IMR-90 (cell line): ENCODE data around the gene RPL36. TPM values are rescaled to one million over a fixed set of nuclear protein-coding genes. Genes with fewer than 3 reads are reported as not detected.

Source experiments
- ATAC-seq: fragments of 200-7000 bp; cut with Tn5 transposase; 2 replicates; pipeline ENCODE4 v1.9.1; 2020; ENCODE audit warnings: low read depth, mild to moderate bottlenecking, moderate library complexity
- BruUV-seq: library from RNA; stranded (reverse); fragments of 400-500 nt; replicated peaks from 2 replicates; lab custom pipeline; 2021; lab: Mats Ljungman, UMichigan
- CTCF ChIA-PET: fragments of 300-600 bp; formaldehyde crosslinking; extraction: SDS; loops from one replicate; lab custom pipeline; 2021; ENCODE audit warnings: antibody characterized with exemption; lab: Yijun Ruan, JAX
- POLR2A ChIA-PET: fragments of 300-600 bp; sonication (Branson Sonifier 250); formaldehyde crosslinking; loops from one replicate; lab custom pipeline; 2022; ENCODE audit warnings: antibody characterized with exemption; ENCODE audit not compliant: unreplicated experiment; lab: Charles Lee
- DNase-seq: peaks from one replicate; pipeline ENCODE4 v3.0.0; 2013
- H2AFZ ChIP-seq: replicated peaks from 2 replicates; pipeline ENCODE3; 2013; ENCODE audit warnings: low read length, mild to moderate bottlenecking; ENCODE audit not compliant: poor library complexity
- H2AK5ac ChIP-seq: 2 replicates; pipeline ENCODE4 v1.6.1; 2013; ENCODE audit warnings: low read depth, low read length, inconsistent platforms
- H2AK9ac ChIP-seq: replicated peaks from 2 replicates; pipeline ENCODE3; 2013; ENCODE audit warnings: mild to moderate bottlenecking, low read depth, low read length, moderate library complexity; ENCODE audit not compliant: poor library complexity
- H2BK120ac ChIP-seq: 2 replicates; pipeline ENCODE4 v1.6.1; 2013; ENCODE audit warnings: low read depth, low read length, inconsistent platforms
- H2BK15ac ChIP-seq: 3 replicates; pipeline ENCODE4 v1.6.1; 2013; ENCODE audit warnings: low read depth, low read length, inconsistent platforms
- H2BK20ac ChIP-seq: 2 replicates; pipeline ENCODE4 v1.6.1; 2013; ENCODE audit warnings: low read depth, mild to moderate bottlenecking, inconsistent platforms, low read length, moderate library complexity
- H2BK5ac ChIP-seq: 2 replicates; pipeline ENCODE4 v1.6.1; 2013; ENCODE audit warnings: mild to moderate bottlenecking, low read depth, low read length, inconsistent platforms; ENCODE audit not compliant: poor library complexity, severe bottlenecking
- H3K14ac ChIP-seq: replicated peaks from 2 replicates; pipeline ENCODE4 v1.6.1; 2013; ENCODE audit warnings: low read depth, low read length, inconsistent platforms
- H3K18ac ChIP-seq: 2 replicates; pipeline ENCODE4 v1.6.1; 2013; ENCODE audit warnings: low read depth, low read length, control low read depth
- H3K23ac ChIP-seq: 2 replicates; pipeline ENCODE4 v1.6.1; 2013; ENCODE audit warnings: low read depth, low read length, inconsistent platforms
- H3K27ac ChIP-seq: 2 replicates; pipeline ENCODE4 v1.5.1; 2013; ENCODE audit warnings: mild to moderate bottlenecking, control low read depth, low read length; ENCODE audit not compliant: insufficient read depth
- H3K27me3 ChIP-seq: 2 replicates; pipeline ENCODE4 v1.6.1; 2013; ENCODE audit warnings: low read length; ENCODE audit not compliant: control insufficient read depth, insufficient read depth
- H3K36me3 ChIP-seq: 2 replicates; pipeline ENCODE4 v1.6.1; 2013; ENCODE audit warnings: low read length, mixed read lengths; ENCODE audit not compliant: control insufficient read depth, insufficient read depth
- H3K4ac ChIP-seq: 2 replicates; pipeline ENCODE4 v1.6.1; 2013; ENCODE audit warnings: low read depth, low read length, inconsistent platforms
- H3K4me1 ChIP-seq: 2 replicates; pipeline ENCODE4 v1.6.1; 2013; ENCODE audit warnings: low read length, mixed read lengths; ENCODE audit not compliant: control insufficient read depth, insufficient read depth
- H3K4me2 ChIP-seq: 2 replicates; pipeline ENCODE4 v1.6.1; 2013; ENCODE audit warnings: low read depth, mild to moderate bottlenecking, control low read depth, low read length, moderate library complexity
- H3K4me3 ChIP-seq: 2 replicates; pipeline ENCODE4 v1.5.1; 2013; ENCODE audit warnings: low read depth, mild to moderate bottlenecking, control low read depth, low read length, moderate library complexity; ENCODE audit not compliant: insufficient read depth
- H3K56ac ChIP-seq: 2 replicates; pipeline ENCODE4 v1.6.1; 2013; ENCODE audit warnings: low read length, inconsistent platforms; ENCODE audit not compliant: insufficient read depth; ENCODE audit errors: extremely low read depth
- H3K79me1 ChIP-seq, 2 experiments: 2 replicates each; pipeline ENCODE4 v1.6.1; 2013; ENCODE audit warnings: low read length in 2 of 2, inconsistent platforms in 1 of 2, low read depth in 1 of 2
- H3K9ac ChIP-seq: 2 replicates; pipeline ENCODE4 v1.6.1; 2013; ENCODE audit warnings: low read depth, low read length, control low read depth
- H3K9me1 ChIP-seq: 2 replicates; pipeline ENCODE4 v1.6.1; 2013; ENCODE audit warnings: low read length, inconsistent platforms; ENCODE audit not compliant: insufficient read depth
- H3K9me3 ChIP-seq: 2 replicates; pipeline ENCODE4 v1.6.1; 2013; ENCODE audit warnings: low read length; ENCODE audit not compliant: control insufficient read depth, insufficient read depth
- H4K20me1 ChIP-seq: 2 replicates; pipeline ENCODE4 v1.6.1; 2013; ENCODE audit warnings: low read length, inconsistent platforms; ENCODE audit not compliant: insufficient read depth
- H4K5ac ChIP-seq: 2 replicates; pipeline ENCODE4 v1.6.1; 2013; ENCODE audit warnings: mild to moderate bottlenecking, low read depth, low read length, control low read depth
- H4K8ac ChIP-seq, 2 experiments: 2 replicates each; pipeline ENCODE4 v1.6.1; 2013; ENCODE audit warnings: low read depth in 2 of 2, low read length in 2 of 2, control low read depth in 1 of 2, inconsistent platforms in 1 of 2
- H4K91ac ChIP-seq: 2 replicates; pipeline ENCODE4 v1.6.1; 2013; ENCODE audit warnings: low read depth, low read length, inconsistent platforms; ENCODE audit not compliant: insufficient read depth
- BHLHE40 ChIP-seq: fragments of 150-350 bp; IDR thresholded peaks from 2 replicates; pipeline ENCODE4 v1.6.1; 2016; ENCODE audit warnings: mild to moderate bottlenecking, low read depth, low read length
- CEBPB ChIP-seq: IDR thresholded peaks from 2 replicates; pipeline ENCODE4 v1.6.1; 2012; ENCODE audit warnings: low read depth, low read length, improper control_type of control experiment
- CHD1 ChIP-seq: IDR thresholded peaks from 2 replicates; pipeline ENCODE4 v1.6.1; 2012; ENCODE audit warnings: low read depth, low read length, improper control_type of control experiment
- FOS ChIP-seq: fragments of 150-350 bp; IDR thresholded peaks from 2 replicates; pipeline ENCODE4 v1.6.1; 2016; ENCODE audit warnings: low read depth, low read length
- MAFK ChIP-seq: IDR thresholded peaks from 2 replicates; pipeline ENCODE4 v1.6.1; 2012; ENCODE audit warnings: low read depth, low read length, improper control_type of control experiment
- MAZ ChIP-seq: IDR thresholded peaks from 2 replicates; pipeline ENCODE4 v1.6.1; 2012; ENCODE audit warnings: low read depth, mild to moderate bottlenecking, low read length, improper control_type of control experiment, moderate library complexity, borderline replicate concordance
- MXI1 ChIP-seq: IDR thresholded peaks from 2 replicates; pipeline ENCODE4 v1.6.1; 2012; ENCODE audit warnings: low read depth, mild to moderate bottlenecking, low read length, moderate library complexity, borderline replicate concordance
- NFE2L2 ChIP-seq: fragments of 150-350 bp; IDR thresholded peaks from 2 replicates; pipeline ENCODE4 v1.6.1; 2016; ENCODE audit warnings: low read depth, mild to moderate bottlenecking, low read length
- POLR2A ChIP-seq: IDR thresholded peaks from 2 replicates; pipeline ENCODE4 v1.6.1; 2012; ENCODE audit warnings: mild to moderate bottlenecking, low read depth, low read length
- RAD21 ChIP-seq: IDR thresholded peaks from 2 replicates; pipeline ENCODE4 v1.6.1; 2012; ENCODE audit warnings: low read length, improper control_type of control experiment
- RCOR1 ChIP-seq: IDR thresholded peaks from 2 replicates; pipeline ENCODE4 v1.6.1; 2012; ENCODE audit warnings: mild to moderate bottlenecking, low read length, improper control_type of control experiment; ENCODE audit not compliant: insufficient replicate concordance
- RFX5 ChIP-seq: IDR thresholded peaks from 2 replicates; pipeline ENCODE4 v1.8.0; 2012; ENCODE audit warnings: low read depth, mild to moderate bottlenecking, low read length, moderate library complexity
- SMC3 ChIP-seq: fragments of 150-350 bp; IDR thresholded peaks from 2 replicates; pipeline ENCODE4 v1.6.1; 2016; ENCODE audit warnings: low read depth, mild to moderate bottlenecking, antibody characterized with exemption, low read length, moderate library complexity
- WGBS, 2 experiments: methylation state at CpG; one replicate each; pipeline versions ENCODE4 v1.1.5 to v1.1.7; 2013; ENCODE audit warnings: missing lambda C conversion rate in 2 of 2; ENCODE audit not compliant: insufficient read length in 1 of 2; ENCODE audit errors: extremely low coverage in 2 of 2; 5-methylcytosine and 5-hydroxymethylcytosine counted together
- dilution Hi-C: fragments of 300-500 bp; cut with HindIII; formaldehyde crosslinking; loops from one replicate; pipeline ENCODE4 v1.14.3; 2018; ENCODE audit warnings: low sequenced_read_pairs; ENCODE audit not compliant: unreplicated experiment
- in situ Hi-C: fragments of 300-500 bp; cut with MboI; formaldehyde crosslinking; loops from 3 replicates; pipeline ENCODE4 v1.14.3; 2019; ENCODE audit warnings: low sequenced_read_pairs, inconsistent platforms, mixed read lengths
- intact Hi-C: fragments of 100-400 bp; cut with micrococcal nuclease; formaldehyde crosslinking; loops from 2 replicates; pipeline ENCODE4 v1.10.0; 2022
- polyA plus RNA-seq, 3 experiments: library from polyadenylated mRNA; depleted of rRNA; stranded (reverse); fragments of >200 nt; gene quantifications; 2 replicates each; pipeline ENCODE4 v1.2.3, GENCODE V29; 2012; ENCODE audit warnings: low replicate concordance in 1 of 3
- total RNA-seq: library from RNA; depleted of rRNA; stranded (reverse); fragments of >200 nt; gene quantifications from 2 replicates; pipeline ENCODE4 v1.2.3, GENCODE V29; 2012
- TF ChIP-seq, protein P1 (sequence below): conservative IDR thresholded peaks from 2 replicates; pipeline ENCODE4 v1.5.1; 2012; ENCODE audit warnings: mild to moderate bottlenecking, low read depth, low read length, improper control_type of control experiment
- TF ChIP-seq, protein P2 (sequence below): fragments of 150-350 bp; IDR thresholded peaks from 2 replicates; pipeline ENCODE4 v1.6.1; 2016; ENCODE audit warnings: low read depth, mild to moderate bottlenecking, low read length, moderate library complexity, borderline replicate concordance
- TF ChIP-seq, protein P3 (sequence below): fragments of 150-350 bp; IDR thresholded peaks from 2 replicates; pipeline ENCODE4 v1.6.1; 2017; ENCODE audit warnings: mild to moderate bottlenecking, antibody characterized with exemption, low read length, low read depth

The RPL36 gene
- total and polyA plus RNA-seq, 2 of the 4 experiments (the other 2 are of a cell fraction) = 232 to 757 TPM

DNA sequence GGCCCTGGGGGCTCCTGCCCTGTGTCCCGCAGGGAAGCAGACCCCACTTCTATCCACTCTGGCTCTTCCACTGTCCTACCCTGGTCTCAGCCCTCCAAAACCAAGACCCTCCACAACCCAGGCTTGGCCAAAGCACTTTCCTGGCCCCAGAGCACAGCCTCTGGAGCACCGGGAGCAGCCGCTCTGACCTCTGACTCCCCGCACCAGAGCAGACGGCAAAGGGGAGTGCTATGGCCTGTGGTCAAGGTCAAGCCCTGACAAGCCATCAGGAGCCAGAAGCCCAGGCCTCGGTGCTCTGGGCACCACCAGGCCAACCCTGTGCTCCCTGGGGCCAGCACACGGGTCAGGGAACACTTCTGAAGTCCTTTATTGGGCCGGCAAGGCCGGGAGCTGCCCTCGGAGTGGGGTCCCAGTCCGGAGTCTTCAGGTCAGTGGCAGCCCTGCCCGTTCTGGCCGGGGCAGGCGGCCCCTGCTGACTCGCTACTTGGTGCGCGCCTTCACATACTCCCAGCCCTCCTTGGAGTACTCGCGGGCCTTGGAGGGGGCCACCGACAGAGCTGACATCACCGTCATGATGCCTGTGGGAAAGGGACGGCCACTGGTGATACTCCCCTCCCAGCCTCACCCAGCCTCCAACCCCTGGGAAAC lies 11.9 kb upstream of the RPL36 start:
- Histone ChIP-seq H3K79me1 (peaks cover 15 to 19% of the 10 kb centered on the region in 2 experiments; a peak in 3 of 4 replicates), H4K8ac (no peak overlapping the region), H2AK9ac (no peak overlapping the region), H3K14ac (no peak overlapping the region), H3K23ac (no peak overlapping the region), H3K4me1 (peaks cover 7% of the 10 kb centered on the region), H3K4me2 (no peak overlapping the region), H3K9ac (no peak overlapping the region), H3K27me3 (no peaks in the 10 kb centered on the region), H2BK120ac (no peak overlapping the region), H3K18ac (no peak overlapping the region), H3K27ac (no peak overlapping the region), H2BK15ac (no peak overlapping the region), H2BK20ac (no peak overlapping the region), H3K9me1 (peaks cover 7% of the 10 kb centered on the region; the same call in 1 of the 2 replicates), H3K4me3 (no peak overlapping the region), H4K20me1 (no peaks in the 10 kb centered on the region; the same call in 1 of the 2 replicates), H3K9me3 (no peaks in the 10 kb centered on the region), H3K4ac (no peak overlapping the region), H4K5ac (no peak overlapping the region), H2BK5ac (no peak overlapping the region), H3K36me3 (no peaks in the 10 kb centered on the region), H2AK5ac (no peak overlapping the region), H3K56ac (no peak overlapping the region), H4K91ac (no peak overlapping the region), H2AFZ (no peak overlapping the region)
- 100% methylated on average over 4 of the region's 22 CpGs; no CpG with 5 or more reads in 1 of the 2 experiments for WGBS, 2 experiments
- POLR2A ChIA-PET = no interaction called here
- BruUV-seq = no TSS peak
- DNase-seq (no peak), ATAC-seq (no peak)
- dilution Hi-C loops = no loop called here
- TF ChIP-seq MAFK (no peak), CHD1 (no peak), MAZ (no peak), FOS (no peak), RFX5 (no peak), RCOR1 (no peak), MXI1 (no peak), CEBPB (no peak), POLR2A (no peak), SMC3 (no peak), BHLHE40 (no peak), NFE2L2 (no peak), RAD21 (no peak)
- TF ChIP-seq, protein P1, sequence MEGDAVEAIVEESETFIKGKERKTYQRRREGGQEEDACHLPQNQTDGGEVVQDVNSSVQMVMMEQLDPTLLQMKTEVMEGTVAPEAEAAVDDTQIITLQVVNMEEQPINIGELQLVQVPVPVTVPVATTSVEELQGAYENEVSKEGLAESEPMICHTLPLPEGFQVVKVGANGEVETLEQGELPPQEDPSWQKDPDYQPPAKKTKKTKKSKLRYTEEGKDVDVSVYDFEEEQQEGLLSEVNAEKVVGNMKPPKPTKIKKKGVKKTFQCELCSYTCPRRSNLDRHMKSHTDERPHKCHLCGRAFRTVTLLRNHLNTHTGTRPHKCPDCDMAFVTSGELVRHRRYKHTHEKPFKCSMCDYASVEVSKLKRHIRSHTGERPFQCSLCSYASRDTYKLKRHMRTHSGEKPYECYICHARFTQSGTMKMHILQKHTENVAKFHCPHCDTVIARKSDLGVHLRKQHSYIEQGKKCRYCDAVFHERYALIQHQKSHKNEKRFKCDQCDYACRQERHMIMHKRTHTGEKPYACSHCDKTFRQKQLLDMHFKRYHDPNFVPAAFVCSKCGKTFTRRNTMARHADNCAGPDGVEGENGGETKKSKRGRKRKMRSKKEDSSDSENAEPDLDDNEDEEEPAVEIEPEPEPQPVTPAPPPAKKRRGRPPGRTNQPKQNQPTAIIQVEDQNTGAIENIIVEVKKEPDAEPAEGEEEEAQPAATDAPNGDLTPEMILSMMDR = no peak
- TF ChIP-seq, protein P2, sequence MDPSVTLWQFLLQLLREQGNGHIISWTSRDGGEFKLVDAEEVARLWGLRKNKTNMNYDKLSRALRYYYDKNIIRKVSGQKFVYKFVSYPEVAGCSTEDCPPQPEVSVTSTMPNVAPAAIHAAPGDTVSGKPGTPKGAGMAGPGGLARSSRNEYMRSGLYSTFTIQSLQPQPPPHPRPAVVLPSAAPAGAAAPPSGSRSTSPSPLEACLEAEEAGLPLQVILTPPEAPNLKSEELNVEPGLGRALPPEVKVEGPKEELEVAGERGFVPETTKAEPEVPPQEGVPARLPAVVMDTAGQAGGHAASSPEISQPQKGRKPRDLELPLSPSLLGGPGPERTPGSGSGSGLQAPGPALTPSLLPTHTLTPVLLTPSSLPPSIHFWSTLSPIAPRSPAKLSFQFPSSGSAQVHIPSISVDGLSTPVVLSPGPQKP = no peak
- TF ChIP-seq, protein P3, sequence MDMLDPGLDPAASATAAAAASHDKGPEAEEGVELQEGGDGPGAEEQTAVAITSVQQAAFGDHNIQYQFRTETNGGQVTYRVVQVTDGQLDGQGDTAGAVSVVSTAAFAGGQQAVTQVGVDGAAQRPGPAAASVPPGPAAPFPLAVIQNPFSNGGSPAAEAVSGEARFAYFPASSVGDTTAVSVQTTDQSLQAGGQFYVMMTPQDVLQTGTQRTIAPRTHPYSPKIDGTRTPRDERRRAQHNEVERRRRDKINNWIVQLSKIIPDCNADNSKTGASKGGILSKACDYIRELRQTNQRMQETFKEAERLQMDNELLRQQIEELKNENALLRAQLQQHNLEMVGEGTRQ = no peak
- in situ Hi-C loops = no loop called here
- CTCF ChIA-PET = no interaction called here
- intact Hi-C loops = no loop called here
